H1 (cell line): ENCODE data around the gene DHRS12. TPM values are rescaled to one million over a fixed set of nuclear protein-coding genes. Genes with fewer than 3 reads are reported as not detected.

Experiments used
- CTCF ChIA-PET: fragments of 300-600 bp; sonication (Branson Sonifier 250); formaldehyde crosslinking; loops from one replicate; lab custom pipeline; 2021; ENCODE audit not compliant: partially characterized antibody; lab: Charles Lee
- POLR2A ChIA-PET: fragments of 300-600 bp; sonication (Branson Sonifier 250); formaldehyde crosslinking; loops from one replicate; lab custom pipeline; 2021; ENCODE audit warnings: inconsistent platforms; ENCODE audit not compliant: partially characterized antibody; lab: Charles Lee
- DNase-seq, 2 experiments: peaks; one replicate each; pipeline versions ENCODE4 v3.0.0 to v3.0.0-alpha.2; 2010 to 2022; ENCODE audit warnings: low spot score in 2 of 2, low read depth in 1 of 2, mixed read lengths in 1 of 2
- FAIRE-seq: peaks from 2 replicates; lab custom pipeline; 2011; peaks lifted over from hg19 to GRCh38; lab: Jason Lieb, UNC
- H2AFZ ChIP-seq: 2 replicates; pipeline ENCODE4 v1.8.1; 2012; ENCODE audit warnings: low read length, inconsistent platforms
- H2AK5ac ChIP-seq: 2 replicates; pipeline ENCODE4 v1.6.1; 2013; ENCODE audit warnings: low read depth, low read length
- H2BK120ac ChIP-seq: replicated peaks from 2 replicates; pipeline ENCODE3; 2013; ENCODE audit warnings: low read depth, low read length, inconsistent platforms
- H2BK12ac ChIP-seq: 2 replicates; pipeline ENCODE4 v1.6.1; 2013; ENCODE audit warnings: low read depth, low read length
- H2BK15ac ChIP-seq: 2 replicates; pipeline ENCODE4 v1.6.1; 2013; ENCODE audit warnings: low read length
- H2BK20ac ChIP-seq: 2 replicates; pipeline ENCODE4 v1.6.1; 2013; ENCODE audit warnings: low read length
- H2BK5ac ChIP-seq: 2 replicates; pipeline ENCODE4 v1.6.1; 2013; ENCODE audit warnings: low read depth, low read length
- H3K14ac ChIP-seq: 2 replicates; pipeline ENCODE4 v1.6.1; 2013; ENCODE audit warnings: inconsistent platforms; ENCODE audit not compliant: insufficient read length
- H3K18ac ChIP-seq: 2 replicates; pipeline ENCODE4 v1.6.1; 2013; ENCODE audit warnings: low read length; ENCODE audit errors: extremely low read depth
- H3K23ac ChIP-seq: 2 replicates; pipeline ENCODE4 v1.6.1; 2013; ENCODE audit warnings: inconsistent platforms; ENCODE audit not compliant: insufficient read length
- H3K23me2 ChIP-seq: 2 replicates; pipeline ENCODE4 v1.6.1; 2013; ENCODE audit warnings: low read depth, low read length
- H3K27ac ChIP-seq: 2 replicates; pipeline ENCODE4 v1.6.1; 2011; ENCODE audit warnings: low read depth, low read length, inconsistent platforms
- H3K27me3 ChIP-seq, 4 experiments: replicated peaks in 1 of 4; 1 replicate in 1 of 4; 2 replicates in 3 of 4; pipeline versions ENCODE4 v1.6.1 to v1.8.1; 2011 to 2013; ENCODE audit warnings: low read length in 3 of 4, mild to moderate bottlenecking in 3 of 4, inconsistent platforms in 2 of 4, mixed read lengths in 2 of 4, moderate library complexity in 1 of 4; ENCODE audit not compliant: control insufficient read depth in 3 of 4, insufficient read depth in 3 of 4; ENCODE audit errors: extremely low read depth in 1 of 4
- H3K36me3 ChIP-seq, 4 experiments: 2 replicates each; pipeline versions ENCODE4 v1.6.1 to v1.8.1; 2011 to 2013; ENCODE audit warnings: mild to moderate bottlenecking in 4 of 4, low read length in 3 of 4, moderate library complexity in 2 of 4, control low read depth in 1 of 4, inconsistent platforms in 1 of 4; ENCODE audit not compliant: insufficient read depth in 4 of 4, control insufficient read depth in 2 of 4
- H3K4ac ChIP-seq: replicated peaks from 2 replicates; pipeline ENCODE3; 2013; ENCODE audit warnings: low read length, low read depth, mixed read lengths, inconsistent platforms; ENCODE audit not compliant: insufficient read length
- H3K4me1 ChIP-seq, 4 experiments: replicated peaks in 1 of 4; 1 replicate in 1 of 4; 2 replicates in 3 of 4; pipeline versions ENCODE4 v1.6.1 to v1.8.1; 2011 to 2013; ENCODE audit warnings: low read length in 3 of 4, inconsistent platforms in 2 of 4, mixed read lengths in 1 of 4; ENCODE audit not compliant: insufficient read depth in 4 of 4, control insufficient read depth in 3 of 4
- H3K4me2 ChIP-seq, 2 experiments: 2 replicates each; pipeline versions ENCODE4 v1.6.1 to v1.8.1; 2011 to 2013; ENCODE audit warnings: low read depth in 2 of 2, low read length in 2 of 2, control low read depth in 1 of 2, inconsistent platforms in 1 of 2, mild to moderate bottlenecking in 1 of 2; ENCODE audit not compliant: insufficient read depth in 1 of 2
- H3K4me3 ChIP-seq, 4 experiments: fragments of 200-600, 300-600 bp in 1 of 4; sonication (generic), shearing (Covaris generic), sonication (Bioruptor Twin) in 1 of 4; 2 replicates each; pipeline versions ENCODE4 v1.5.1 to v1.8.1; 2011 to 2016; ENCODE audit warnings: low read length in 4 of 4, low read depth in 3 of 4, control low read depth in 2 of 4, inconsistent platforms in 2 of 4, mild to moderate bottlenecking in 2 of 4, mixed read lengths in 1 of 4, moderate library complexity in 1 of 4; ENCODE audit not compliant: insufficient read depth in 2 of 4; ENCODE audit errors: extremely low read depth in 1 of 4
- H3K56ac ChIP-seq: replicated peaks from 2 replicates; pipeline ENCODE3; 2013; ENCODE audit warnings: low read depth, mild to moderate bottlenecking, mixed read lengths, low read length, inconsistent platforms; ENCODE audit not compliant: insufficient read length
- H3K79me1 ChIP-seq: 2 replicates; pipeline ENCODE4 v1.6.1; 2013; ENCODE audit warnings: low read depth, low read length, control low read depth
- H3K79me2 ChIP-seq, 2 experiments: 2 replicates each; pipeline versions ENCODE4 v1.6.1 to v1.8.1; 2012 to 2013; ENCODE audit warnings: low read length in 2 of 2, mild to moderate bottlenecking in 2 of 2, inconsistent platforms in 1 of 2; ENCODE audit not compliant: insufficient read depth in 2 of 2, control insufficient read depth in 1 of 2
- H3K9ac ChIP-seq, 4 experiments: replicated peaks in 1 of 4; 1 replicate in 1 of 4; 2 replicates in 3 of 4; pipeline versions ENCODE4 v1.6.1 to v1.8.1; 2011 to 2013; ENCODE audit warnings: low read depth in 3 of 4, low read length in 3 of 4, control low read depth in 2 of 4, mild to moderate bottlenecking in 2 of 4, moderate library complexity in 2 of 4, inconsistent platforms in 1 of 4; ENCODE audit errors: extremely low read depth in 1 of 4
- H3K9me3 ChIP-seq, 2 experiments: 2 replicates each; pipeline versions ENCODE4 v1.6.1 to v1.8.1; 2012 to 2013; ENCODE audit warnings: mild to moderate bottlenecking in 2 of 2, moderate library complexity in 2 of 2, control low read depth in 1 of 2, inconsistent platforms in 1 of 2, low read depth in 1 of 2, low read length in 1 of 2, mixed read lengths in 1 of 2; ENCODE audit not compliant: insufficient read depth in 2 of 2
- H4K20me1 ChIP-seq, 2 experiments: replicated peaks in 1 of 2; 2 replicates each; pipeline versions ENCODE3 to v1.8.1; 2011 to 2013; ENCODE audit warnings: inconsistent platforms in 2 of 2, low read length in 2 of 2, mild to moderate bottlenecking in 1 of 2; ENCODE audit not compliant: insufficient read depth in 2 of 2, control insufficient read depth in 1 of 2
- H4K5ac ChIP-seq: 2 replicates; pipeline ENCODE4 v1.6.1; 2013; ENCODE audit warnings: low read length, low read depth, mixed read lengths, inconsistent platforms; ENCODE audit not compliant: insufficient read length
- H4K8ac ChIP-seq: 2 replicates; pipeline ENCODE4 v1.8.0; 2013; ENCODE audit warnings: mild to moderate bottlenecking, moderate library complexity, low read length, inconsistent platforms; ENCODE audit not compliant: insufficient read depth; ENCODE audit errors: extremely low read depth
- H4K91ac ChIP-seq: replicated peaks from 2 replicates; pipeline ENCODE3; 2013; ENCODE audit warnings: low read length, mixed read lengths, inconsistent platforms; ENCODE audit not compliant: insufficient read length
- EZH2 ChIP-seq: fragments of 200-600 bp; sonication (generic); IDR thresholded peaks from 2 replicates; pipeline ENCODE4 v1.7.1; 2012; ENCODE audit warnings: low read depth, mild to moderate bottlenecking, moderate library complexity, low read length, inconsistent platforms; ENCODE audit not compliant: severe bottlenecking
- FOSL1 ChIP-seq: IDR thresholded peaks from 2 replicates; pipeline ENCODE4 v1.6.1; 2011; ENCODE audit warnings: mild to moderate bottlenecking, low read depth, low read length, moderate library complexity; ENCODE audit not compliant: insufficient read depth
- GABPA ChIP-seq: IDR thresholded peaks from 2 replicates; pipeline ENCODE4 v1.6.1; 2011; ENCODE audit warnings: mild to moderate bottlenecking, low read length, moderate library complexity, borderline replicate concordance; ENCODE audit not compliant: insufficient read depth
- HDAC2 ChIP-seq, 2 experiments: fragments of 300-600 bp in 1 of 2; sonication (generic) in 1 of 2; IDR thresholded peaks; 2 replicates each; pipeline ENCODE4 v1.6.1; 2011 to 2012; ENCODE audit warnings: low read depth in 2 of 2, low read length in 2 of 2, mild to moderate bottlenecking in 2 of 2, moderate library complexity in 2 of 2, borderline replicate concordance in 1 of 2, inconsistent platforms in 1 of 2
- SAP30 ChIP-seq: fragments of 300-600 bp; sonication (generic); IDR thresholded peaks from 2 replicates; pipeline ENCODE4 v1.7.1; 2012; ENCODE audit warnings: low read length, moderate library complexity, mild to moderate bottlenecking, inconsistent platforms; ENCODE audit not compliant: insufficient read depth, insufficient replicate concordance
- SP1 ChIP-seq: IDR thresholded peaks from 2 replicates; pipeline ENCODE4 v1.6.1; 2011; ENCODE audit warnings: low read depth, low read length
- TAF7 ChIP-seq: optimal IDR thresholded peaks from 2 replicates; pipeline ENCODE3; 2011; ENCODE audit warnings: low read depth, mild to moderate bottlenecking, inconsistent platforms, low read length, moderate library complexity, borderline replicate concordance
- YY1 ChIP-seq: IDR thresholded peaks from 2 replicates; pipeline ENCODE4 v1.6.1; 2011; ENCODE audit warnings: low read depth, mild to moderate bottlenecking, low read length
- WGBS, 2 experiments: shearing (Covaris generic) in 1 of 2; methylation state at CpG; one replicate each; pipeline versions ENCODE4 v1.1.6 to v1.1.7; 2013 to 2015; ENCODE audit warnings: low lambda C conversion rate in 2 of 2, mixed read lengths in 2 of 2, inconsistent platforms in 1 of 2, low coverage in 1 of 2, missing lambda C conversion rate in 1 of 2; ENCODE audit not compliant: insufficient replicate concordance in 2 of 2, insufficient coverage in 1 of 2, insufficient read length in 1 of 2; ENCODE audit errors: extremely low coverage in 1 of 2, missing lambda C conversion rate in 1 of 2; 5-methylcytosine and 5-hydroxymethylcytosine counted together
- polyA plus RNA-seq, 7 experiments: library from polyadenylated mRNA; depleted of rRNA in 3 of 7; stranded (reverse) in 5 of 7; unstranded in 2 of 7; fragments of >200 nt in 5 of 7; fragments of 200-250 nt in 2 of 7; gene quantifications; 1 replicate in 5 of 7; 2 replicates in 1 of 7; 4 replicates in 1 of 7; pipeline versions ENCODE4 v1.2.1 to v1.2.3, GENCODE V29; 2011 to 2013; ENCODE audit warnings: missing spikeins in 2 of 7, mixed read lengths in 2 of 7
- total RNA-seq: library from RNA; stranded (reverse); fragmentation: NEBNext Ultra II Directional; extraction: Animal tissue kit (Norgen Biotek cat#: 25700); gene quantifications from 2 replicates; pipeline ENCODE4 v1.2.1, GENCODE V29; 2021
- TF ChIP-seq, protein P1 (sequence below): IDR thresholded peaks from 2 replicates; pipeline ENCODE4 v1.6.1; 2012; ENCODE audit warnings: inconsistent platforms

The DHRS12 gene
- total and polyA plus RNA-seq, 2 of the 8 experiments (the other 6 are each of a cell fraction or from before 2014, with no cell fraction given) = 8.7 TPM

DNA sequence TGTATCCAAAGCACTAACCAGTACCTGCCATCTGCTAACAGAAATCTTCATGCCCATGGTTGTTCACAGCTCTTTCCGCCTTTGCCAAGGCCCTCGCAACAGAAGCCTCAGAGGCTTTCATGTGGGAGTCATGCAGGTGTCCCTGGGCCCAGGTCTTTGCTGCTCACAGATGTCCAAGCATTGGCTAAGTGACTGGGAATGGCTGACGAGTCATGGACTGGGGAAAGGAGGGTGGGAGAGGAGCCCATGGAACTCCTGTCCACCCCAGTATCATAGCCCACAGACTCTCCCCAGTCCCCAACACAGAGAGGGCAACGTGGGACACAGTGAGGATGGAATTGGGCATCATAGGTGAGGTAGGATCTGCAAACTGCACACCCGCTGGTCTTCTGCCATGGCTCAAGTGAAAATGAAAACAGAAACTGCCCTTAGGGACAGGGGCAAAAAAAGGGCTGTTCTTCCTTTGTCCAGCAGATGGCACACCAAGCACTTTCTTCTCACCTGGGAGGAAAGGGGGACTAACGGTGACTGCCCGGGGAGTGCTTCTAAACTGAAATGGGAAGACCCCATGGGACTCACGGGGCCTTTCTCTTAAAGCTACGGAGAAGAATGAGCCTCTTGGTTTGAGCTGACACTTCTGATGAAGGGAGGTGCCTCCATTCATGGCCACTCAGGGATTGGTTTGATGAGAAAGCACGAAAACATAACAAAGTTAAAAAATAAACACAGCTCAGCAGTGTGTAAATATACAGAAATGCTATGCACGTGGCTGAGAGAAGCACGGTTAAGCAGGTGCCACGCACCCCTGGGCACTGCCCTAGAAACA, 11.1 kb upstream of the DHRS12 start:
- Histone ChIP-seq H2BK12ac (peak overlapping the region; percentile 20; the same call in 1 of the 2 replicates), H3K4me3 (peak overlapping the region in 1 of 4 experiments; percentile 8; a peak in 1 of 8 replicates), H3K23ac (no peak overlapping the region), H3K27me3 (peaks cover 0 to 3% (median 1%) of the 10 kb centered on the region in 4 experiments; a peak in 2 of 7 replicates), H4K8ac (no peak overlapping the region), H4K91ac (no peak overlapping the region), H3K9ac (no peak overlapping the region), H2BK120ac (no peak overlapping the region), H3K4me1 (peaks cover 0 to 16% (median 7%) of the 10 kb centered on the region in 4 experiments; a peak in 5 of 7 replicates), H3K79me2 (no peaks in the 10 kb centered on the region), H2AFZ (peak overlapping the region; percentile 100), H2AK5ac (no peak overlapping the region), H3K4ac (no peak overlapping the region), H3K79me1 (no peaks in the 10 kb centered on the region), H3K36me3 (no peaks in the 10 kb centered on the region), H3K23me2 (no peaks in the 10 kb centered on the region), H3K27ac (no peak overlapping the region), H3K14ac (no peak overlapping the region), H2BK15ac (no peak overlapping the region), H3K4me2 (peak overlapping the region; percentile 1 to 41; a peak in 2 of 4 replicates), H2BK5ac (no peak overlapping the region), H4K20me1 (no peaks in the 10 kb centered on the region), H4K5ac (no peak overlapping the region), H2BK20ac (no peak overlapping the region), H3K18ac (no peak overlapping the region), H3K9me3 (no peaks in the 10 kb centered on the region), H3K56ac (no peak overlapping the region)
- POLR2A ChIA-PET = interaction anchor here (0.7 to 1.9 kb wide), 3 partner anchors 9 to 362 kb away, joined by 3 to 5 read pairs (median 3); partner anchors contain the start of gene INTS6
- DNase-seq (peak in 1 of 2 experiments; percentile 90), FAIRE-seq (peak; percentile 93)
- WGBS, 2 experiments = 54% methylated on average over 13 of the region's 13 CpGs; no CpG with 5 or more reads in 1 of the 2 experiments
- CTCF ChIA-PET = interaction anchor here (0.6 to 7.5 kb wide), 48 partner anchors 9 to 690 kb away, joined by 3 to 105 read pairs (median 5); partner anchors contain the start of genes NEK5 and TMEM272
- TF ChIP-seq EZH2 = no peak
- 0 out of 2 replicates have a peak, but pooled peaks have one; percentile 36 for TF ChIP-seq GABPA
- TF ChIP-seq, protein P1, sequence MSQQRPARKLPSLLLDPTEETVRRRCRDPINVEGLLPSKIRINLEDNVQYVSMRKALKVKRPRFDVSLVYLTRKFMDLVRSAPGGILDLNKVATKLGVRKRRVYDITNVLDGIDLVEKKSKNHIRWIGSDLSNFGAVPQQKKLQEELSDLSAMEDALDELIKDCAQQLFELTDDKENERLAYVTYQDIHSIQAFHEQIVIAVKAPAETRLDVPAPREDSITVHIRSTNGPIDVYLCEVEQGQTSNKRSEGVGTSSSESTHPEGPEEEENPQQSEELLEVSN = no peak
- TF ChIP-seq TAF7 = no peak
- TF ChIP-seq FOSL1 = no peak
- peak; percentile 52; the same call in 1 of the 2 replicates for TF ChIP-seq YY1
- no peak for TF ChIP-seq HDAC2 (IDR thresholded peaks at IDR 0.05; ENCODE audit: borderline replicate concordance in 1 of 2, low read depth in 2 of 2, low read length in 2 of 2)
- peak; percentile 15; the same call in 1 of the 2 replicates for TF ChIP-seq SP1
- TF ChIP-seq SAP30 = no peak
